Common myeloid progenitor, CD34-positive (primary cell): Measurements from ENCODE around the gene CAMKV.

Source experiments
- CTCF ChIA-PET: fragments of 350-600 bp; sonication (Branson Sonifier 250); formaldehyde crosslinking; loops from one replicate; lab custom pipeline; 2021; ENCODE audit warnings: antibody characterized with exemption; lab: Charles Lee
- POLR2A ChIA-PET: fragments of 350-600 bp; sonication (Branson Sonifier 250); formaldehyde crosslinking; loops from one replicate; lab custom pipeline; 2021; ENCODE audit warnings: antibody characterized with exemption; lab: Charles Lee
- DNase-seq, 3 donors: peaks; one replicate each; pipeline versions ENCODE4 v3.0.0 to v3.0.0-alpha.2; 2013
- H3K27ac ChIP-seq, 2 experiments: 1 replicate in 1 of 2; 2 replicates in 1 of 2; pipeline ENCODE4 v1.7.0; 2013; ENCODE audit warnings: inconsistent platforms in 2 of 2, low read length in 2 of 2, mild to moderate bottlenecking in 2 of 2, low read depth in 1 of 2, moderate library complexity in 1 of 2; ENCODE audit not compliant: severe bottlenecking in 2 of 2, insufficient read depth in 1 of 2, poor library complexity in 1 of 2
- H3K27me3 ChIP-seq, 5 experiments: replicated peaks in 2 of 5; 1 replicate in 3 of 5; 2 replicates in 2 of 5; pipeline versions ENCODE4 v1.6.1 to v1.7.0; 2013; ENCODE audit warnings: low read length in 4 of 5, mild to moderate bottlenecking in 2 of 5, moderate library complexity in 2 of 5, inconsistent platforms in 1 of 5; ENCODE audit not compliant: insufficient read depth in 5 of 5, control insufficient read depth in 4 of 5
- H3K36me3 ChIP-seq, 4 experiments: 1 replicate in 2 of 4; 2 replicates in 2 of 4; pipeline versions ENCODE4 v1.6.1 to v1.7.0; 2013; ENCODE audit warnings: low read length in 3 of 4, control low read depth in 1 of 4, mild to moderate bottlenecking in 1 of 4; ENCODE audit not compliant: control insufficient read depth in 4 of 4, insufficient read depth in 4 of 4
- H3K4me1 ChIP-seq, 4 experiments: 1 replicate in 3 of 4; 2 replicates in 1 of 4; pipeline versions ENCODE4 v1.6.1 to v1.7.1; 2013; ENCODE audit warnings: low read length in 3 of 4, mild to moderate bottlenecking in 3 of 4, control low read depth in 1 of 4, inconsistent platforms in 1 of 4, moderate library complexity in 1 of 4; ENCODE audit not compliant: control insufficient read depth in 4 of 4, insufficient read depth in 4 of 4; ENCODE audit errors: control extremely low read depth in 1 of 4
- H3K4me3 ChIP-seq, 7 experiments: 1 replicate in 4 of 7; 2 replicates in 3 of 7; pipeline versions ENCODE4 v1.5.1 to v1.7.0; 2013; ENCODE audit warnings: mild to moderate bottlenecking in 7 of 7, low read length in 6 of 7, moderate library complexity in 6 of 7, inconsistent platforms in 2 of 7, low read depth in 2 of 7, control low read depth in 1 of 7; ENCODE audit not compliant: insufficient read depth in 4 of 7, control insufficient read depth in 1 of 7; ENCODE audit errors: extremely low read depth in 1 of 7
- H3K9me3 ChIP-seq, 5 experiments: 1 replicate in 4 of 5; 2 replicates in 1 of 5; pipeline versions ENCODE4 v1.6.1 to v1.7.1; 2013; ENCODE audit warnings: low read length in 4 of 5, mild to moderate bottlenecking in 2 of 5, inconsistent platforms in 1 of 5, low read depth in 1 of 5, moderate library complexity in 1 of 5; ENCODE audit not compliant: control insufficient read depth in 4 of 5, insufficient read depth in 2 of 5; ENCODE audit errors: control extremely low read depth in 1 of 5
- WGBS: methylation state at CpG from one replicate; pipeline ENCODE4 v1.1.5; 2013; ENCODE audit not compliant: insufficient coverage; 5-methylcytosine and 5-hydroxymethylcytosine counted together

CAMKV gene

GRCh38 chr3:49864505-49864904 lies 5.2 kb downstream of the CAMKV start:
- Histone ChIP-seq H3K27me3 (peaks cover 0 to 58% (median 24%) of the 10 kb centered on the region in 5 experiments), H3K4me3 (no peak overlapping the region), H3K9me3 (no peaks in the 10 kb centered on the region), H3K4me1 (peaks cover 0 to 8% (median 6%) of the 10 kb centered on the region in 4 experiments), H3K36me3 (no peaks in the 10 kb centered on the region), H3K27ac (no peak overlapping the region)
- no peak for DNase-seq
- ChIA-PET POLR2A (no interaction called here), CTCF (interaction anchor here (1.0 to 2.8 kb wide), 4 partner anchors 20 to 193 kb away, joined by 3 to 9 read pairs (median 4); no protein-coding TSS in a partner anchor)
- 77% methylated on average over 4 of the region's 5 CpGs for WGBS

GRCh38 chr3:49859576-49860305 lies 10.0 kb downstream of the CAMKV start:
- WGBS: 100% methylated on average over 6 of the region's 12 CpGs
- peaks cover 3 to 20% (median 14%) of the 10 kb centered on the region in 4 experiments for H3K4me1 ChIP-seq
- H3K9me3 ChIP-seq: no peaks in the 10 kb centered on the region
- ChIA-PET POLR2A (no interaction called here), CTCF (no interaction called here)
- H3K27me3 ChIP-seq: peaks cover 0 to 20% (median 10%) of the 10 kb centered on the region in 5 experiments
- no peaks in the 10 kb centered on the region for H3K36me3 ChIP-seq
- DNase-seq: no peak
- no peak overlapping the region for H3K4me3 ChIP-seq
- H3K27ac ChIP-seq: no peak overlapping the region

- CTCF ChIA-PET: interaction anchor here (0.9 to 3.3 kb wide), 12 partner anchors 10 to 70 kb away, joined by 3 to 16 read pairs (median 5); partner anchors contain the start of gene IP6K1
- WGBS: 5% methylated on average over 52 of the region's 52 CpGs
- peak within 1 kb of the TSS; percentile 10 to 67 for H3K27ac ChIP-seq
- no peaks in the 10 kb centered on the region for H3K36me3 ChIP-seq
- H3K4me1 ChIP-seq: peaks cover 3 to 20% (median 14%) of the 10 kb centered on the region in 4 experiments
- POLR2A ChIA-PET: no interaction called here
- H3K4me3 ChIP-seq: peak within 1 kb of the TSS; percentile 68 to 90 (median 76)
- DNase-seq: peak; percentile 93 to 96 (median 96)
- H3K27me3 ChIP-seq: no peaks in the 10 kb centered on the region
- H3K9me3 ChIP-seq: no peaks in the 10 kb centered on the region
Observed at GRCh38 chr3:49856181-49857005, 13.3 kb downstream of the CAMKV start, which contains the start of gene TRAIP. Gene TRAIP, minus strand, starts transcription at chr3:49856564. Its CDS starts 111 bp downstream, at chr3:49856453.

GRCh38 chr3:49855662-49856061 lies 14.0 kb downstream of the CAMKV start:
- Histone ChIP-seq H3K36me3 (no peaks in the 10 kb centered on the region), H3K27ac (peak overlapping the region; percentile 10 to 67), H3K4me1 (peaks cover 3 to 20% (median 14%) of the 10 kb centered on the region in 4 experiments), H3K4me3 (peak overlapping the region in 6 of 7 experiments; percentile 71 to 90 (median 78)), H3K27me3 (no peaks in the 10 kb centered on the region), H3K9me3 (no peaks in the 10 kb centered on the region)
- ChIA-PET POLR2A (no interaction called here), CTCF (interaction anchor here (1.1 to 3.3 kb wide), 7 partner anchors 10 to 50 kb away, joined by 3 to 16 read pairs (median 6); no protein-coding TSS in a partner anchor)
- DNase-seq: no peak
- 62% methylated on average over 2 of the region's 5 CpGs for WGBS

GRCh38 chr3:49845694-49846093 lies 24.0 kb downstream of the CAMKV start:
- Histone ChIP-seq H3K4me1 (peaks cover 0 to 8% (median 2%) of the 10 kb centered on the region in 4 experiments), H3K27ac (no peak overlapping the region), H3K4me3 (no peak overlapping the region), H3K27me3 (no peaks in the 10 kb centered on the region), H3K9me3 (no peaks in the 10 kb centered on the region), H3K36me3 (peaks cover 0 to 61% (median 30%) of the 10 kb centered on the region in 4 experiments)
- no peak for DNase-seq
- WGBS: 90% methylated on average over 1 of the region's 3 CpGs
- CTCF ChIA-PET: interaction anchor here (0.9 to 29.0 kb wide), 10 partner anchors 8 to 98 kb away, joined by 3 to 807 read pairs (median 4); partner anchors contain the start of genes CDHR4, INKA1 and UBA7
- POLR2A ChIA-PET: no interaction called here

- Histone ChIP-seq H3K27ac (no peak overlapping the region), H3K36me3 (peaks cover 0 to 68% (median 30%) of the 10 kb centered on the region in 4 experiments), H3K9me3 (no peaks in the 10 kb centered on the region), H3K27me3 (no peaks in the 10 kb centered on the region), H3K4me1 (peaks cover 0 to 9% (median 2%) of the 10 kb centered on the region in 4 experiments), H3K4me3 (no peak overlapping the region)
- no peak for DNase-seq
- 83% methylated on average over 4 of the region's 5 CpGs for WGBS
- POLR2A ChIA-PET: interaction anchor here (0.6 kb wide), 1 partner anchor 47 kb away, joined by 4 read pairs; no protein-coding TSS in a partner anchor
- CTCF ChIA-PET: interaction anchor here (0.6 to 29.0 kb wide), 15 partner anchors 8 to 97 kb away, joined by 3 to 807 read pairs (median 4); partner anchors contain the start of genes CDHR4, INKA1 and UBA7
Observed at GRCh38 chr3:49844464-49845183, 25.1 kb downstream of the CAMKV start.
